ES-I3 (cell line): ENCODE data around the gene ZBTB44.
A peak's percentile ranks its signal among the peaks of the same experiment; 100 is the strongest.

Experiments used
- H3K36me3 ChIP-seq: 2 replicates; pipeline ENCODE4 v1.6.1; 2013; ENCODE audit warnings: mild to moderate bottlenecking, low read length, control low read depth, moderate library complexity; ENCODE audit not compliant: insufficient read depth
- H3K4me1 ChIP-seq: 2 replicates; pipeline ENCODE4 v1.6.1; 2013; ENCODE audit warnings: mild to moderate bottlenecking, control low read depth, low read length; ENCODE audit not compliant: insufficient read depth
- H3K9ac ChIP-seq: 2 replicates; pipeline ENCODE4 v1.6.1; 2013; ENCODE audit warnings: low read depth, mild to moderate bottlenecking, low read length, moderate library complexity
- H3K9me3 ChIP-seq: 2 replicates; pipeline ENCODE4 v1.6.1; 2013; ENCODE audit warnings: mild to moderate bottlenecking, low read length, moderate library complexity; ENCODE audit not compliant: control insufficient read depth, insufficient read depth

The ZBTB44 gene

GRCh38 chr11:130323452-130324450, 9.0 kb upstream of the ZBTB44 start:
- Histone ChIP-seq H3K4me1 (no peaks in the 10 kb centered on the region), H3K36me3 (no peaks in the 10 kb centered on the region), H3K9me3 (peaks cover 18% of the 10 kb centered on the region), H3K9ac (no peak overlapping the region)

DNA sequence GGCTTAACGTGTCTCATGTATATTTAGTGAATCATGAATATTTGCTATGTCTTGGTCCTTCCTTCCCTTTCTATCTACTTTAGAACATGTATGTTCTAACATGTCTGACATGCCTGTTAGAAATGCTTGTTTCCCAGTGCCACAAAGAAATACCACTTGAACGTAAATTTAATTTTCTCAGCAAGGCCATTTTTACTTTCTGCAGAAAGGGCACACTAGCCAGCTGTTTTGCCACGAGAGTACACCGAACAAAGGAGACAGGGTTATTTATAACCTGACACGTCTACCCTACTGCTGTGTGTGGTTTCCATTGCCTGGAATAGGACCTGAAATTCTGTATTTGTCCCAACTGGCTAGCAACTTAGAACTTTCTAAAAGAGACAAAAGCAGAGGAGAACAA, 7.4 kb upstream of the ZBTB44 start:
- no peaks in the 10 kb centered on the region for H3K4me1 ChIP-seq
- no peak overlapping the region for H3K9ac ChIP-seq
- no peaks in the 10 kb centered on the region for H3K36me3 ChIP-seq
- peaks cover 18% of the 10 kb centered on the region for H3K9me3 ChIP-seq

DNA sequence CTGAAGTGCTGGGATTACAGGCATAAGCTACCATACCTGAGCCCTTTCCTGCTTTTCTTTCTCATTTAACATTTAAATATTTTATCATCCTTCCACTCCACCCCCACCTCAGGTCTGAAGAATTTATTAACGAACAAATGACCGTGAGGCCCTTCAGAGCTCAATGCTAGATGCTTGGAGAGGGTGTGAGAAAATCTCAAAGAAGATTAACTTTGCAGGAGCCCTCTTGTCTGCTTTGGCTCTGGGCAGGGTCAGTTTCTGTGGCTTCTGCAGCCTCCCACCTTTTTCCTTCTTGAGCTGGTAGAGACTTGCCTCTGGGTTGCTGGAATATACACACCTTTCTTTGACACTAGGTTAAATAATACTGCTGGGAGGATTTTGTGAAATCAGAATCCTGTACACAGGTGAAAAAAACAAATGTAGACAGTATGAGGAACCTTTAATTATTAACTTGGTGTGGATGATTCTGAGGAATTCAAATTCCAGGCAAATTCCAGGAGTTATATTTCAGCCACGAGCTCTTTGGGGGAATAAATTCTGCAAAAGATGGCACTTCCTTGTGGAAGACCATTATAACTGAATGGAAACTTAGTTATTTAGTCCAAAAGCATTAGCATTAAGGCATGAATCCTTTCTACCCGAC, 3.4 kb upstream of the ZBTB44 start:
- peaks cover 17% of the 10 kb centered on the region for H3K9me3 ChIP-seq
- no peak overlapping the region for H3K9ac ChIP-seq
- H3K4me1 ChIP-seq = peaks cover 7% of the 10 kb centered on the region; the same call in 1 of the 2 replicates
- H3K36me3 ChIP-seq = no peaks in the 10 kb centered on the region

DNA sequence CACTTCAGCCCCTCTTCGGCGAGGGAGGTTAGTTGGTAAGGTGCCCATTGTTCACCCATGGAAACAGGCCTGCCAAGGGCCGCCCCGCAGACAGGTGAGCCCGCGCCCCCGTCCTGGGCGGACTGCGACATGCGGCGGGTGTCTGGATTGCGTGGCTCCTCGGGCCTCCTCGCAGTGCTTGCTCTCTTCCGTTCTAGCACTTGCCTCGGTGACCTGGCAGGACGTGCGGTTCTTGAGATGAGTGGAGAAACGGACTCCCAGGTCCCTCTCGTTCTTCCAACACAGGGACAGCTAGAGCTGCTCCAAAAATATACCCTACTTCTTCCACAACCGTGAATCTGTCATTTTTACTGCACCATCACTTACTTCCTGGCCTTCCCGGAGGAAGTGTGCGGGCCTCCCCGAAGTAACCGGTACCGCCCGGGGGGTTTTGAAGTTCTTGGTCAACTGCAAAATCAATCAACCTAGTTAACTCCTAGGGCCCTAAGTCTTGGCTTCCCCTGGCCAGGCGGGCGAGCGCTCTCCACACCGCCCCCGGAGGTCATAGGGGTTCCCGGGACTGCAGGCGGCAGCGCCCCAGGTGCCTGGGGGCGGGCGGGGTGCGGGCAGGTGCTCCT, 745 bp upstream of the ZBTB44 start:
- Histone ChIP-seq H3K9me3 (peaks cover 3% of the 10 kb centered on the region; the same call in 1 of the 2 replicates), H3K36me3 (no peaks in the 10 kb centered on the region), H3K9ac (peak overlapping the region; percentile 94), H3K4me1 (peaks cover 19% of the 10 kb centered on the region; the same call in 1 of the 2 replicates)

DNA sequence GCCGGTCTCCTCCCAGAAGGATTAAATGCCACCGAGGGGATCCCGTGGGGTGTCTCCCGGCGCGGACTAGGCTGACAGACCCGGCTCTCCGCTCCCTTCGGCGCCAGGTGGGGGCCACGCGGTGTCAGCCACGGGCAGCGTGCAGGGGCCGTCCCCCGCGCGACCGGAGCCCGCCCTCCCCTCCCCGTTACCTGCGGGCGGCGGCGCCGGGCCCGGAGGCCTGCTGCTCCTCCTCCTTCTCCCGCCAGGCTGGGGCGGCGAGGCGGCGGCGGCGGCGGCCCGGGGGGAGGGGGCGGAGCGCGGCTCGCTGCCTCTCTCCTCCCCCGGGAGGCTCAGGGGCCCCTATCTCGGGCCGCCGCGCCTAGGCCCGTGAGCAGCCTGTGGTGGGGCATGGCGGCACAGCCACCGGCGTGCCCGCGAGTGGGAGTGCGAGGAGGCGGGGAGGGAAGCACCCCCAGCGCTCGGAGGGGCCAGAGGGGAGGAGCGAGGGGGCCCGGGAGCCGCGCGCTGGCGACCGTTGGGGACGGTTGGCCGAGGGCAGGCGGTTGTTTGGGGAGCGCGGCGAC, 450 bp downstream of the ZBTB44 start:
- peak overlapping the region; percentile 89 for H3K9ac ChIP-seq
- no peaks in the 10 kb centered on the region for H3K36me3 ChIP-seq
- H3K9me3 ChIP-seq = peaks cover 3% of the 10 kb centered on the region; the same call in 1 of the 2 replicates
- H3K4me1 ChIP-seq = peaks cover 19% of the 10 kb centered on the region; the same call in 1 of the 2 replicates

- H3K9ac ChIP-seq = peak overlapping the region; percentile 89
- peaks cover 19% of the 10 kb centered on the region; the same call in 1 of the 2 replicates for H3K4me1 ChIP-seq
- H3K9me3 ChIP-seq = peaks cover 6% of the 10 kb centered on the region; the same call in 1 of the 2 replicates
Observed at GRCh38 chr11:130313383-130314183, 1.1 kb downstream of the ZBTB44 start.

GRCh38 chr11:130312046-130312445, 2.7 kb downstream of the ZBTB44 start:
- peaks cover 6% of the 10 kb centered on the region; the same call in 1 of the 2 replicates for H3K9me3 ChIP-seq
- H3K36me3 ChIP-seq = peaks cover 4% of the 10 kb centered on the region; the same call in 1 of the 2 replicates
- H3K4me1 ChIP-seq = peaks cover 19% of the 10 kb centered on the region; the same call in 1 of the 2 replicates
- H3K9ac ChIP-seq = no peak overlapping the region

More at GRCh38 chr11:130313383-130314183, 1.1 kb downstream of the ZBTB44 start:
- 0 out of 2 replicates have a peak, but pooled peaks cover 3% of the 10 kb centered on the region for H3K36me3 ChIP-seq

DNA sequence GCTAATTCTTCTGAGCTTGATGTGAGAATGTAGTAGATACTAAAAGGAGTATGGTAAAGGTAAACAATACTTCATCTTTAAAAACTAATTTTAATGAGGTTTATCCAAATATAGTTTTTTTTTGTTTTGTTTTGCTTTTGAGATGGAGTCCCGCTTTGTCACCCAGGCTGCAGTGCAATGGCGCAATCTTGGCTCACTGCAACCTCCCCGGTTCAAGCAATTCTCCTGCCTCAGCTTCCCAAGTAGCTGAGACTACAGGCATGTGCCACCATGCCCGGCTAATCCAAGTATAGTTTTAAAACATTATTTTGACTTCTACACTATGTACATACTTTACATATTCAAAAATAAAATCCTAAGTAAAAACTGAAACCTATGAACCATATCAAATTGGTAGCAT, 4.1 kb downstream of the ZBTB44 start:
- Histone ChIP-seq H3K4me1 (peaks cover 12% of the 10 kb centered on the region; the same call in 1 of the 2 replicates), H3K9me3 (peaks cover 6% of the 10 kb centered on the region; the same call in 1 of the 2 replicates), H3K36me3 (peaks cover 4% of the 10 kb centered on the region; the same call in 1 of the 2 replicates), H3K9ac (no peak overlapping the region)

DNA sequence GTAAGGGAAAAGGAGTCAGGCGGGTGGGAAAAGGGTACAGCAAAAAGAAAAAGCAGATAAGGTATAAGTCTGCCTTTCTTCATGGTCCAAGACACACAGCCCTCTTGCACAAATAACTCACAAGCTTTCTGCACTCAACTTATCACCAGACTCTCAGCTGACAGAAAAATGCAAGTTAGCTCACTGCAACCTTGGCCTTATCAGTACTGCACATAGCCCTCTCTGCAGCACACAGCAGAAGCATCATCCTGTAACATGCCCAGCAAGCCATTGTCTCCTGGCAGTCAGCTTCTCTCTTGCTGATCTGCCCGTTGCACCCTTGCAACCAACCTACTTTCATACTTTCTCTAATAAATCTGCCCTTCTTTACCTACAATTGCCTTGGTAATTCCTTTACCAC, 5.8 kb downstream of the ZBTB44 start:
- H3K9ac ChIP-seq = no peak overlapping the region

DNA sequence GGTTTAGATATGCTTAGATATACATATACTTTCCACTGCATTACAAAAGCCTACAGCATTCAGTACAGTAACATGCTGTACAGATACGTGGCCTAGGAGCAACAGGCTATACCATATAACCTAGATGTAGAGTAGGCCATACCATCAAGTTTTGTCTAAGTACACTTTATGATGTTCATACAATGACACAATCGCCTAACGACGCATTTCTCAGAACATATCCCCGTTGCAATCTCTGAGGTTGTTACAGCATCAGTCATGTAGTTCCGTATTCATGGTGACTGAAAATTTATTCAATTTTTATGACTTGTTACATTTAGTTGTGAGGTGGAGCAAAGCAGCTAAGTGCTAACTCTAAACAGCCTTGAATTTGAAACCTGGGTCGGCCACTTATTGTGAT, 6.7 kb downstream of the ZBTB44 start:
- Histone ChIP-seq H3K36me3 (peaks cover 4% of the 10 kb centered on the region; the same call in 1 of the 2 replicates), H3K9me3 (peaks cover 6% of the 10 kb centered on the region; the same call in 1 of the 2 replicates), H3K9ac (no peak overlapping the region), H3K4me1 (peaks cover 12% of the 10 kb centered on the region; the same call in 1 of the 2 replicates)

More for the DNA sequence above, 5.8 kb downstream of the ZBTB44 start:
- H3K36me3 ChIP-seq = peaks cover 4% of the 10 kb centered on the region; the same call in 1 of the 2 replicates
- H3K4me1 ChIP-seq = peaks cover 12% of the 10 kb centered on the region; the same call in 1 of the 2 replicates
- H3K9me3 ChIP-seq = peaks cover 6% of the 10 kb centered on the region; the same call in 1 of the 2 replicates

GRCh38 chr11:130304651-130305050, 10.1 kb downstream of the ZBTB44 start:
- no peak overlapping the region for H3K9ac ChIP-seq
- peaks cover 6% of the 10 kb centered on the region; the same call in 1 of the 2 replicates for H3K9me3 ChIP-seq
- no peaks in the 10 kb centered on the region for H3K4me1 ChIP-seq
- peaks cover 4% of the 10 kb centered on the region; the same call in 1 of the 2 replicates for H3K36me3 ChIP-seq

- H3K9ac ChIP-seq = no peak overlapping the region
- H3K4me1 ChIP-seq = peaks cover 5% of the 10 kb centered on the region
- no peaks in the 10 kb centered on the region for H3K9me3 ChIP-seq
- no peaks in the 10 kb centered on the region for H3K36me3 ChIP-seq
Observed at GRCh38 chr11:130301002-130301401, 13.7 kb downstream of the ZBTB44 start.

GRCh38 chr11:130300567-130300966, 14.2 kb downstream of the ZBTB44 start:
- peaks cover 10% of the 10 kb centered on the region for H3K4me1 ChIP-seq
- H3K36me3 ChIP-seq = no peaks in the 10 kb centered on the region
- no peaks in the 10 kb centered on the region for H3K9me3 ChIP-seq
- H3K9ac ChIP-seq = no peak overlapping the region
